GM19238 (cell line): ENCODE data around the gene TBC1D1.

Experiments
- DNase-seq: peaks from one replicate; pipeline ENCODE4 v3.0.0; 2011; ENCODE audit warnings: low spot score; ENCODE audit not compliant: insufficient read length

Gene TBC1D1

GRCh38 chr4:38167973-38168372, 277.1 kb downstream of the TBC1D1 start:
- no peak for DNase-seq

DNA sequence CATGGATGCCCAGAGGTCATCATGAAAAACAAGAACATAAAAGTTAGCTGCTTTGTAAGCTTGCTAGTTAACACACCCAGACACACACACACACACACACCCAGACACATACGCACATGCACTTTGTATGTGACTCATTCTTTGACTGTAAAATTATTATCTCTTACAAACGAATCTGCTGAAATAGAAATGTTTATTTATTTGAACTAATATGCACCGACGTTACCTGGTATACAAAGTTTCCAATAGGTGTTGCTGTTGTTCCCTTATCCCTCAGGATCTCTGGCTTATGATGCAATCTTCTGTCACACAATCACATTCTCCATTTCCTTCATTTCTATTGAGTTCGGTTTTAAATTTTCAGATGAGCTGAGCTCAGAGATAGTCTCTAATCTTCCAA, 278.6 kb downstream of the TBC1D1 start:
- DNase-seq = no peak

DNA sequence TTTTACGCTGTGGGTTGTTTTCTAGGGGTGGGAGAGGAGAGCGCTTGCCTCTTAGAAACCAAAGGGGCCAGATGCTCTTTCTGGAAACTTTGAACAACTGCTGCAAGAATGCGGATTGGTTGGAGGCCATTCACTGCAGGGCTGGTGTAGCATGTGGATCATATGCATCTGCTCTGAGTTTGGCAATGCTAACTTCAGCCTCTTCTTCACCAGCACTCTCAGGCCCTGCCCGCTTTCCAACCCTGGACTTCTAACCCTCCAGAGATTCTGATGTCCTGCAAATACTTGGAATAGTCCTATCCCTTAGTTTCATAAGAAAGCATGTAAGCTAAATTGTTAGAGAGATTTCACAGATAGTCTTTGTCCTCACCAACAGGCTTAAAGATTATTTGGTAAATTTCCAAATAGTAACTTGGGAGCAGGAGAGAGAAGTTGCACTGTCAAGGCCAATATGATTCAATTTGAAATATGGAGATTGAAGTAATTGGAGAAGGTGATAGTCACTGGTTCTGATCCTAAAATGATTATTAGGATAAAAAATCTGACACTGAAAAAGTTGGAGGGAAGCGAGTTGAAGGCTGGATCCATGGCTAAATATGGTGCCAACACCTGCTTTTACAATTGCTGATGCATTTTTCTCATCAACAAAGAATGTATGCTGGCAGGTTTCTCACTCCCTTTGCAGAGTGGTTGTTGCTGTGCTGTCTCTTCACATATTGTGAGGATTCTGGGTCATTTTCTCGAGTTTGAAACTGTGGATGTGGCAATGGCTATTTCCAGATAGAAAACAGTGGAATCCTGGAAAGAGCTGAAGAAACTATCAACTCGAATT, 279.7 kb downstream of the TBC1D1 start:
- no peak for DNase-seq

GRCh38 chr4:38172078-38172477, 281.2 kb downstream of the TBC1D1 start:
- no peak for DNase-seq

DNA sequence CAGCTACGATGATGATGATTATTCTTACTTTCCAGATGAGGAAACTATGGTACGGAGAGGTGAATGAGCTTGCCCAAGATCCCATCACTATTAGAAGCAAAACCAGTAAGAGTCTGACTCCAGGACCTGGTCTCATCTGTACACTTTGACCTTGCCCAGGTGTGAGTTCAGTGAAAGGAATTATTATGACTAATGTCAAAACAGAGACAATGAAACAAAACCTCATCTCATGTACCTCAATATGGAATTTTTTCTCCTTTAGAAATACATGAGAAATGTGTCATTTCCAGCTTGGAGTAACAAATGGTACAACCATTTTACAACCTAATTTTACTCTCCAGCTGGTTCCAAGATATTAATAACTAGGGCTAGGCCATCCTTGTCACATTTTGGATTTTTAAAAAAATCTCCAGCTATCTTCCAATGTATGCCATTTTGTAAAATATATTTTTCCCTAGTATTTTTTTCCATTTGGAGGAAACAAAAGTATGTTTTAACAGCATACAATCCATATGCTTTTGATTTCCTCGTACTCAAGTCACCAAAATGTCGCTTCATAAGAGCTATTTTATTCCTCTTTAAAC, 283.1 kb downstream of the TBC1D1 start:
- DNase-seq = no peak

GRCh38 chr4:38174801-38175200, 283.9 kb downstream of the TBC1D1 start:
- DNase-seq = no peak

- DNase-seq = no peak
Measured at GRCh38 chr4:38176165-38176564, 285.3 kb downstream of the TBC1D1 start.

GRCh38 chr4:38177035-38177546, 286.2 kb downstream of the TBC1D1 start:
- peak; percentile 19 for DNase-seq

GRCh38 chr4:38177641-38178391, 286.9 kb downstream of the TBC1D1 start:
- no peak for DNase-seq

GRCh38 chr4:38178392-38178995, 287.6 kb downstream of the TBC1D1 start:
- no peak for DNase-seq

- DNase-seq = peak; percentile 37
Measured at GRCh38 chr4:38179690-38180377, 288.9 kb downstream of the TBC1D1 start.

DNA sequence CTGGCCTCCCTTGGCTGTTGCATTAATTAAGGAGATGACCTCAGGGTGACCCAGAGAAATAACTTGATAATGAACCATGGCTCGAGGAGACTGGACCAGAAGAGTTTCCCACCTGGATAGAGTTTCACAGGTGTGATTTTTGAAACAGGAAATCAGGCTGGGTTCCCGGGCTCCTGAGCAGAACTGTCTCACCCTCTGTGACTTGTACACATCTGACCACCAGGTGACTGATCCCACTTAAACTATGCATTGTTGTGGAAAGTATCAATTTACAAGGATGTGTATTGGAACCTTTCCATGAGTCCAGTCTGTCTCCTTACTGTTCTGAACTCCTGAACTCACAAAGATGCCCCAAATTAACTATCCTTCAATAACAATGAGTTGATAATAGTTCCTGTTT, 289.6 kb downstream of the TBC1D1 start:
- DNase-seq = no peak

- DNase-seq = no peak
Measured at GRCh38 chr4:38181286-38181685, 290.4 kb downstream of the TBC1D1 start.

GRCh38 chr4:38182334-38182998, 291.6 kb downstream of the TBC1D1 start:
- DNase-seq = no peak

DNA sequence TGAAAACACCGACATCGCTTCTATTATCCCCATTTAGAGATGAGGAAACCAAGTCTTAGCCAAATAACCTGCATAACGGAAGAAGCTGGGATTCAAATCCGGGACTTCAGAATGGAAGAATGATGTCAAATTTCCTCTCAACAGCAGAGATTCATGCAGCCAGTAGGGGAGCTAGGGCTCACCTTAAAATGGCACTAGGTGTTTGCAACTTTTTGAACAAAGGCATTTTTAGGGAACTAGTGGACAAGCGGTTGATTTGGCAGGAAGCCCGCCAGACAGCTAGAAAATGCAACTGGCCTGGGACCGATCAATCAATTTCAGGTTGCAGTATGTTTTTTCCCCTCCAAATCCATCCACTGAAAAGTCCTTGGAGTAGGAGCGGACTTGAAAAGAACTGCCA, 293.5 kb downstream of the TBC1D1 start:
- no peak for DNase-seq

DNA sequence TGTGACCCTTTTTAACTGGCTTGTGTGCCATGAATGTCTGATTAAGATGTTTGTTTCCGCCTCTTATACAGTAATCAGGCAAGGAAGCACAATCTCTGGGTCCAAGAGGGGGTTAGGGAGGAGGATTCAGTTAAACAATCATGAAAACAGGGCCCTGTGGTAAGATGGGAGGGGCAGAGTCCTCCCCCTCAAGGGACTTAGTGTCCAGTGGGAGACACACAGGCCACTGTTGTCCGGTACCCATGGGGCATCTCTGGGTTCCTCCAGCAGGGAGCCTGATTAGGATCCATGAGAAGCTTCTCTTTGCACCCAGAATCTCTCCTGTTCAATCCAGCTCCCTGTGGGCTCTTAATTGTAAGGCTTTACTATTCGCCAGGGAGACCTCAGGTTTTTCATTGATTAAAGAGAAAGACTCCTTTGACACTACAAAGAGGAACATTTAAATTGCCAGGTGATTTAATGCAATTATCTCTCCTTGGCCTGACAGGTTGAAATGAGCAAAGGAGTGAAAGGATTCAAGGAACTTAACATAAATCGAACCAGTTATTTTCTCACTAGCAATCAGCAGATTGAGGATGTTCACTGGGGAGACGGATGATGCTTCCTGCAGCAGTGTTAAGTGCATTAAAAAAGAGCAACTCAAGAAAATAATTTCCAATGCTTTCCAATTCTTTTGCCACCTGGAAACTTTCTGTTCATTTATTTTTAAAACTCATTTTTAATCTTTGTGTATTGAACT, 294.7 kb downstream of the TBC1D1 start:
- DNase-seq = no peak

DNA sequence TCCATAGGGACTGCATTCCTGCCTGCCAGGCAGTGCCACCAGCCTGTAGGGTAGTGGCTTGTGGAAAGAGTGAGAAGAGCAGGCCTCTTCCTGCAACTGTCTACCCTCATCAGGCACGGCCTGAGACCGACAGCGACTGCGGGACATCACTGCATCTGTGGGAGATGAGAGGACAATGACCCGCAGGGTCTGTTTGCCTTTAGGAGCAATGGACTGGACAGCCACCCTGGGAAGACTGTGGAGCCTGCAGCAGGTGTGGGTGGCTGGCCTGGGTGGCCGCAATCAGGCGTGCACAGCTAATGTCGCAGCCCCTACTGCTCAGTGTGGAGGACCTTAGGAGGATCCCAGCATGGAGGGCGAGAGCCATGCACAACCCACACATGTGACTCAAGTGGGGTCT, 297.3 kb downstream of the TBC1D1 start:
- DNase-seq = no peak

GRCh38 chr4:38188631-38189101, 297.8 kb downstream of the TBC1D1 start:
- DNase-seq = no peak
